HFFc6 (cell line): ENCODE data around the gene ZNF397. TPM values are rescaled to one million over a fixed set of nuclear protein-coding genes. Genes with fewer than 3 reads are reported as not detected.

Experiments used
- DNase-seq: peaks from one replicate; pipeline ENCODE4 v3.0.0-alpha.2; 2018
- H3K27ac Mint-ChIP-seq: 2 replicates; pipeline ENCODE4 v1.8.0; 2020; ENCODE audit warnings: mild to moderate bottlenecking, mixed read lengths
- H3K27me3 Mint-ChIP-seq: 2 replicates; pipeline ENCODE4 v1.8.0; 2021; ENCODE audit warnings: mild to moderate bottlenecking, moderate library complexity, mixed read lengths; ENCODE audit not compliant: insufficient read depth
- H3K36me3 Mint-ChIP-seq: 2 replicates; pipeline ENCODE4 v1.8.0; 2021; ENCODE audit warnings: low read depth, mixed read lengths
- H3K4me1 Mint-ChIP-seq: 2 replicates; pipeline ENCODE4 v1.8.0; 2020; ENCODE audit warnings: low read depth, mixed read lengths
- H3K4me3 Mint-ChIP-seq: 2 replicates; pipeline ENCODE4 v1.8.0; 2020; ENCODE audit warnings: mild to moderate bottlenecking, moderate library complexity, mixed read lengths
- H3K9me3 Mint-ChIP-seq: 2 replicates; pipeline ENCODE4 v1.8.0; 2020; ENCODE audit warnings: mild to moderate bottlenecking, mixed read lengths
- total RNA-seq, 6 experiments: library from RNA; stranded (reverse); fragmentation: NEBNext Ultra II Directional; extraction: Animal tissue kit (Norgen Biotek cat#: 25700); gene quantifications; 2 replicates in 1 of 6; 3 replicates in 5 of 6; pipeline ENCODE4 v1.2.3, GENCODE V29; 2021
- TF ChIP-seq, protein P1 (sequence below): fragments of 200-600 bp; sonication (generic); IDR thresholded peaks from 2 replicates; pipeline ENCODE4 v1.5.0; 2021; ENCODE audit warnings: antibody characterized with exemption, mild to moderate bottlenecking

ZNF397 gene
- total RNA-seq, 6 experiments from 2014 or later = 8.7 to 10.2 (median 9.3) TPM

DNA sequence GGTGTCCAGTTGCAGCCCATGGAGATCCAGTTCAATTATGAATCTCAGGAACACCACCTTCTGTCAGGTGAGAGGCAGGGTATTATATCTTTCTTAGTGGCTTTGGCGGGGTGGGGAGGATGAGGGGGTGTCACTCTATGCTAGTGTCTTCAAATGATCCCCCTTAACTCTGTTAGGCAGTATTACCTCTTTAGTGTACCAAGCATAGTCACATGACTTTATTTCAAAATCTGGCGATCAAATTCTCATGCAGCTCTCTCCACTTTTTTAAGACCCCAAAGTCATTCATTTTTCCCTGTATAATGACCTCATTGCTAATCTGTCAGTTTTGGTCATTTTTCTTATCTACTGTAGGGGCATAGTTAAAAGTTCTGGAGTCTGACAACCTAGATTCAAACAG is 50.3 kb downstream of the ZNF397 start:
- Mint-ChIP-seq H3K27me3 (peaks cover 6% of the 10 kb centered on the region; the same call in 1 of the 2 replicates), H3K27ac (peak overlapping the region; percentile 95)

DNA sequence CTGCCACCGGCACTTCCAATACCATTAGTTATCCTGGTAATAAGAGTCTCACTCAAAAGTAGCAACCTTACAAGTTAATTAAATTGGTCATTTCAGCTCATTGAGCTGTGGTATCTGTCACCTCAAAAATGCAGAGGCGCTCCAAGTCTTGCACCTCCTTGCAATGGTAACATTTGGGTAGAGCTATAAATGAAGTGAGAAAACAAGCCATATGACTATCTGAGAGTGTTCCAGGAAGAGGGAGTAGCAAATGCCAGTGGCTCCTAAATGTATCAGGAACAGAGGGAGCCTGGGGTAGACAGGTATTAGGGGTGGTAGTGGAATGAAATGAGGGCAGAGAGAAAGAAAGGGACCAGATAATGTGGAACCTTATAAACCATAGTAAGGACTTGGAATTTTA is 55.2 kb downstream of the ZNF397 start:
- no peak for DNase-seq
- H3K4me3 Mint-ChIP-seq = no peak overlapping the region
- H3K36me3 Mint-ChIP-seq = peaks cover 100% of the 10 kb centered on the region
- no peak overlapping the region for H3K27ac Mint-ChIP-seq
- H3K27me3 Mint-ChIP-seq = peaks cover 2% of the 10 kb centered on the region; the same call in 1 of the 2 replicates
- H3K4me1 Mint-ChIP-seq = peaks cover 14% of the 10 kb centered on the region
- H3K9me3 Mint-ChIP-seq = peaks cover 67% of the 10 kb centered on the region
- TF ChIP-seq, protein P1, sequence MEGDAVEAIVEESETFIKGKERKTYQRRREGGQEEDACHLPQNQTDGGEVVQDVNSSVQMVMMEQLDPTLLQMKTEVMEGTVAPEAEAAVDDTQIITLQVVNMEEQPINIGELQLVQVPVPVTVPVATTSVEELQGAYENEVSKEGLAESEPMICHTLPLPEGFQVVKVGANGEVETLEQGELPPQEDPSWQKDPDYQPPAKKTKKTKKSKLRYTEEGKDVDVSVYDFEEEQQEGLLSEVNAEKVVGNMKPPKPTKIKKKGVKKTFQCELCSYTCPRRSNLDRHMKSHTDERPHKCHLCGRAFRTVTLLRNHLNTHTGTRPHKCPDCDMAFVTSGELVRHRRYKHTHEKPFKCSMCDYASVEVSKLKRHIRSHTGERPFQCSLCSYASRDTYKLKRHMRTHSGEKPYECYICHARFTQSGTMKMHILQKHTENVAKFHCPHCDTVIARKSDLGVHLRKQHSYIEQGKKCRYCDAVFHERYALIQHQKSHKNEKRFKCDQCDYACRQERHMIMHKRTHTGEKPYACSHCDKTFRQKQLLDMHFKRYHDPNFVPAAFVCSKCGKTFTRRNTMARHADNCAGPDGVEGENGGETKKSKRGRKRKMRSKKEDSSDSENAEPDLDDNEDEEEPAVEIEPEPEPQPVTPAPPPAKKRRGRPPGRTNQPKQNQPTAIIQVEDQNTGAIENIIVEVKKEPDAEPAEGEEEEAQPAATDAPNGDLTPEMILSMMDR = no peak

More for the DNA sequence above, 50.3 kb downstream of the ZNF397 start:
- DNase-seq = no peak
- H3K4me3 Mint-ChIP-seq = peak overlapping the region; percentile 100
- TF ChIP-seq, protein P1 = no peak
- H3K36me3 Mint-ChIP-seq = peaks cover 81% of the 10 kb centered on the region
- peaks cover 48% of the 10 kb centered on the region for H3K9me3 Mint-ChIP-seq
- H3K4me1 Mint-ChIP-seq = peaks cover 30% of the 10 kb centered on the region

DNA sequence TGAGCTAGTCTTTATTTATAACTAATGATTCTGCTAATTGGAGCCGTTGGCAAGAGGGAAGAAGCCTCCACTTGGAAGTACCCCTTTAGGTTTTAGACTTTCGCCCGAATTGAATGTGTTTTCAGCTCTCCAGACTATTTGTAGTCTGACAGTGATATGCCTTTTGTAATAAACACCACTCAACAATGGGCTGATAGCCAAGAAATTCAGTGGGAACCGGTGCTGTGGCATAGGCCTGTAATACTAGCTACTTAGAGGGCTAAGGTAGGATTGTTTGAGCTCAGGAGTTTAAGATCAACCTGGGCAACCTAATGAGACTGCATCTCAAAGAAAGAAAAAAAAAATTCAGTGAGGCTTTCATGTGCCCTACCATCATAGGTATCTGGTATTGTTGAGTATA is 62.8 kb downstream of the ZNF397 start:
- TF ChIP-seq, protein P1 = no peak
- Mint-ChIP-seq H3K4me3 (no peak overlapping the region), H3K4me1 (no peaks in the 10 kb centered on the region), H3K9me3 (peaks cover 96% of the 10 kb centered on the region), H3K36me3 (peaks cover 97% of the 10 kb centered on the region), H3K27me3 (no peaks in the 10 kb centered on the region), H3K27ac (no peak overlapping the region)
- no peak for DNase-seq

DNA sequence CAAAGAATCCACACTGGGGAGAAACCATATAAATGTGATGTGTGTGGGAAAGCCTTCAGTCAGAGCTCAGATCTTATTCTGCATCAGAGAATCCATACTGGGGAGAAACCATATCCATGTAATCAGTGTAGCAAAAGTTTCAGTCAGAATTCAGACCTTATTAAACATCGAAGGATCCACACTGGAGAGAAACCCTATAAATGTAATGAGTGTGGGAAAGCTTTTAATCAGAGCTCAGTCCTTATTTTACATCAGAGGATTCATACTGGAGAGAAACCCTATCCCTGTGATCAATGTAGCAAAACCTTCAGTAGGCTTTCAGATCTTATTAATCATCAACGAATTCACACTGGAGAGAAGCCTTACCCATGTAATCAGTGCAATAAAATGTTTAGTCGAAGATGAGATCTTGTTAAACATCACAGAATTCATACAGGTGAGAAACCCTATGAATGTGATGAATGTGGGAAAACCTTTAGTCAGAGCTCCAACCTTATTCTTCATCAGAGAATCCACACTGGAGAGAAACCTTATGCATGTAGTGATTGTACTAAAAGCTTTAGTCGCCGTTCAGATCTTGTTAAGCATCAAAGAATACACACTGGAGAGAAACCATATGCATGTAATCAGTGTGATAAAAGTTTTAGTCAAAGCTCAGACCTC is 65.9 kb downstream of the ZNF397 start:
- no peak overlapping the region for H3K4me3 Mint-ChIP-seq
- TF ChIP-seq, protein P1 = no peak
- H3K9me3 Mint-ChIP-seq = peaks cover 96% of the 10 kb centered on the region
- H3K36me3 Mint-ChIP-seq = peaks cover 94% of the 10 kb centered on the region
- H3K27me3 Mint-ChIP-seq = no peaks in the 10 kb centered on the region
- no peak overlapping the region for H3K27ac Mint-ChIP-seq
- DNase-seq = no peak
- peaks cover 15% of the 10 kb centered on the region for H3K4me1 Mint-ChIP-seq

Other genes with a start within 250 kb of the ZNF397 start
- 10 to 100 TPM; 22.4 to 39.1 (median 24.4) TPM for gene MAPRE2, start 199.6 kb upstream of the ZNF397 start, total RNA-seq
- 10 to 100 TPM; 10.9 to 16.1 (median 14.7) TPM for gene ZSCAN30, start 49.2 kb downstream of the ZNF397 start, total RNA-seq
- gene ZNF24, start 103.4 kb downstream of the ZNF397 start, total RNA-seq = 10 to 100 TPM; 34.4 to 40.0 (median 36.1) TPM
- under 1 TPM; 0.26 to 0.66 (median 0.55) TPM for gene ZNF396, start 136.3 kb downstream of the ZNF397 start, total RNA-seq